Measurements from ENCODE around the gene NTPCR. TPM values are rescaled to one million over a fixed set of nuclear protein-coding genes. Genes with fewer than 3 reads are reported as not detected.

NTPCR gene
- total and polyA plus RNA-seq, 2 donors (not counting 3 experiments of a cell fraction or from before 2014, with no cell fraction given) = 13.2 to 35.3 TPM

GRCh38 chr1:232991238-232991637, 40.8 kb downstream of the NTPCR start:
- no TSS peak for BruUV-seq (replicated peaks)
- CTCF ChIA-PET = interaction anchor here (0.8 kb wide), 1 partner anchor 39 kb away, joined by 3 read pairs; no protein-coding TSS in a partner anchor

More at GRCh38 chr1:232991238-232991637, 40.8 kb downstream of the NTPCR start:
- no peak for TF ChIP-seq JUN (IDR thresholded peaks at IDR 0.05; ENCODE audit: borderline replicate concordance, insufficient read depth, insufficient read length, low read depth)
- TF ChIP-seq MYC (IDR thresholded peaks at IDR 0.05; ENCODE audit: low read depth, low read length) = no peak
- no peak for TF ChIP-seq CTCF (IDR thresholded peaks at IDR 0.05; ENCODE audit: extremely low read depth in 1 of 2, insufficient read depth in 1 of 2, low read depth in 1 of 2, low read length in 2 of 2)
- no peak for TF ChIP-seq EZH2 (IDR thresholded peaks at IDR 0.05; ENCODE audit: borderline replicate concordance, low read depth, low read length, severe bottlenecking)
- TF ChIP-seq POLR2AphosphoS5 (IDR thresholded peaks at IDR 0.05; ENCODE audit: insufficient read depth, low read depth, low read length) = no peak
- no peak for TF ChIP-seq POLR2A (IDR thresholded peaks at IDR 0.05; ENCODE audit: low read depth, low read length)
- no peak for TF ChIP-seq MAX (IDR thresholded peaks at IDR 0.05; ENCODE audit: insufficient read depth, insufficient read length)
- no peak for TF ChIP-seq FOS (IDR thresholded peaks at IDR 0.05; ENCODE audit: borderline replicate concordance, insufficient read depth, low read length)
- TF ChIP-seq GATA2 (IDR thresholded peaks at IDR 0.05; ENCODE audit: insufficient read depth, insufficient read length, low read depth, low read length) = no peak
- FAIRE-seq (no peak), DNase-seq (ENCODE audit: low read depth, low spot score) (no peak)
- H3K27ac ChIP-seq (ENCODE audit: insufficient read depth, low read depth, low read length) = no peak overlapping the region
- no peaks in the 10 kb centered on the region for H3K9me3 ChIP-seq (replicated peaks; ENCODE audit: control insufficient read depth, insufficient read depth, low read length)
- no peaks in the 10 kb centered on the region for H4K20me1 ChIP-seq (replicated peaks; ENCODE audit: control insufficient read depth, extremely low read depth, insufficient read depth, low read length)
- dilution Hi-C loops (cut with MboI; ENCODE audit: extremely low pct_ligation_motif_present, low sequenced_read_pairs) (no loop called here), intact Hi-C loops (cut with micrococcal nuclease) (no loop called here)
- no peak overlapping the region for H2AFZ ChIP-seq (ENCODE audit: low read depth, low read length)
- H3K4me3 ChIP-seq (replicated peaks in 1 of 3; ENCODE audit: insufficient read depth in 1 of 3, low read depth in 1 of 3, low read length in 3 of 3) = no peak overlapping the region
- no peaks in the 10 kb centered on the region for H3K36me3 ChIP-seq (ENCODE audit: control insufficient read depth in 2 of 2, extremely low read depth in 1 of 2, insufficient read depth in 2 of 2, low read length in 2 of 2)
- H3K9ac ChIP-seq (replicated peaks; ENCODE audit: extremely low read depth, insufficient read depth, low read length) = no peak overlapping the region
- POLR2A ChIA-PET = no interaction called here
- no peaks in the 10 kb centered on the region for H3K4me1 ChIP-seq (ENCODE audit: control insufficient read depth, extremely low read depth, insufficient read depth, low read length)
- no peaks in the 10 kb centered on the region for H3K79me2 ChIP-seq (ENCODE audit: control insufficient read depth, insufficient read depth, low read length)
- no peaks in the 10 kb centered on the region for H3K27me3 ChIP-seq (ENCODE audit: control insufficient read depth in 2 of 2, insufficient read depth in 2 of 2, low read length in 2 of 2)
- no peak overlapping the region for H3K4me2 ChIP-seq (ENCODE audit: insufficient read depth, low read length)
- H3K9me1 ChIP-seq (replicated peaks; ENCODE audit: control insufficient read depth, extremely low read depth, insufficient read depth, low read length) = no peaks in the 10 kb centered on the region
